Measurements from ENCODE around the gene DEFB132.

The DEFB132 gene

GRCh38 chr20:309306-309840, 51.8 kb downstream of the DEFB132 start:
- no peak for TF ChIP-seq EZH2phosphoT487 (conservative IDR thresholded peaks at IDR 0.05; ENCODE audit: low read length)
- no peak for TF ChIP-seq CTCF (IDR thresholded peaks at IDR 0.05; ENCODE audit: insufficient read depth, low read length, poor library complexity, severe bottlenecking)
- H3F3A ChIP-seq (ENCODE audit: insufficient read depth): no peaks in the 10 kb centered on the region
- no peaks in the 10 kb centered on the region for H3K9me3 ChIP-seq (ENCODE audit: insufficient read depth, low read length)
- H3K4me2 ChIP-seq (ENCODE audit: low read depth, low read length, poor library complexity, severe bottlenecking): no peak overlapping the region
- no peak overlapping the region for H2AFZ ChIP-seq (ENCODE audit: low read depth, low read length, severe bottlenecking)
- H3K4me3 ChIP-seq (ENCODE audit: insufficient read depth, low read length, poor library complexity, severe bottlenecking): no peak overlapping the region
- H3K36me3 ChIP-seq (ENCODE audit: low read length): no peaks in the 10 kb centered on the region
- no peak overlapping the region for H3K27ac ChIP-seq (ENCODE audit: low read depth, low read length)
- H3K9ac ChIP-seq (ENCODE audit: low read length): no peak overlapping the region
- H3K27me3 ChIP-seq (ENCODE audit: low read length): no peaks in the 10 kb centered on the region
- H3K9me2 ChIP-seq (replicated peaks; ENCODE audit: insufficient read depth, low read length): no peaks in the 10 kb centered on the region
- no peaks in the 10 kb centered on the region for H4K20me1 ChIP-seq (ENCODE audit: low read depth, low read length)
- no peaks in the 10 kb centered on the region for H3K79me2 ChIP-seq (ENCODE audit: insufficient read depth, low read length)

DNA sequence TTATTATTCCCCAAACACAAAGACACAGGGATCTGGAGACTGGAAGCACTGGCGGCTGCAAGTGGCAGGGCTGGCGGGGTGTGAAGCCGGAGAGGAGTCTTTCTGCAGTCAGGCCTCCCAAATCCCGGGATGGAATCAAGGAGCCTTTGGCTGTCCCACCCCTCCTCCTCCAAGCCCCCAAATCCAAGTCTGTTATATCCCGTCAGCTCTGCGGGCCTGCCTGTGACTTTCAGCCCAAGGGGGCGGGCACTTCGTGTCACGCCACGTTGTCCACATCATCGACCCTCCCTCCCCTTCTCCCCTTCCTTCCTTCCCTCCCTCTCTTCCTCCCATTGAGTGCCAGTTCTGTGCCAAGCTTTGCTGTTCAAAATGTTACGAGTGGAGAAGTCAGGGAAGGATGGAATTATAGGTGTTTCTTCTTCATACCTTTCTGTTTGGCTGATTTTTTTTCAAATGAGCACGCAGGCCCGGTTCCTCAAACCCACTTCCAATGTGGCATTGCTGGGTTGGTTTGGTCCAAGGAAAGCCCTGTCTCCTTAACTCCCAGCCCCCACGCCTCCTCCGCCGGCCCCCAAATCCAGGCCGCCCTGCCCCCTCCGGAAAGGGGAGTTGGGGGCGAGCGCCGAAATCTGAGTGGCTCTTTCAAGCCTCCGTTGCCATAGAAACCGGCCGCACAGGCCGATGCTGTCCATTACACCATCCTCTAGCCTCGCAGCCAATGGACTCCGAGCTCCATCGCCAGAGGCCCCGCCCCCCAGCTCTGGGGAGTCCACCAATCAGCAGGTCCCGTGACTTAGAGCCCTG, 52.5 kb downstream of the DEFB132 start:
- Histone ChIP-seq H3K9ac (ENCODE audit: low read length) (no peak overlapping the region), H3K36me3 (ENCODE audit: low read length) (no peaks in the 10 kb centered on the region), H3K9me3 (ENCODE audit: insufficient read depth, low read length) (no peaks in the 10 kb centered on the region), H3K4me2 (ENCODE audit: low read depth, low read length, poor library complexity, severe bottlenecking) (peak overlapping the region; percentile 32), H3K4me3 (ENCODE audit: insufficient read depth, low read length, poor library complexity, severe bottlenecking) (no peak overlapping the region), H3K79me2 (ENCODE audit: insufficient read depth, low read length) (no peaks in the 10 kb centered on the region), H3K27me3 (ENCODE audit: low read length) (no peaks in the 10 kb centered on the region), H3K27ac (ENCODE audit: low read depth, low read length) (no peak overlapping the region), H3K9me2 (replicated peaks; ENCODE audit: insufficient read depth, low read length) (no peaks in the 10 kb centered on the region), H2AFZ (ENCODE audit: low read depth, low read length, severe bottlenecking) (no peak overlapping the region), H4K20me1 (ENCODE audit: low read depth, low read length) (no peaks in the 10 kb centered on the region), H3F3A (ENCODE audit: insufficient read depth) (no peaks in the 10 kb centered on the region)
- TF ChIP-seq EZH2phosphoT487 (conservative IDR thresholded peaks at IDR 0.05; ENCODE audit: low read length) (no peak), CTCF (IDR thresholded peaks at IDR 0.05; ENCODE audit: insufficient read depth, low read length, poor library complexity, severe bottlenecking) (no peak)

- H3F3A ChIP-seq (ENCODE audit: insufficient read depth): no peaks in the 10 kb centered on the region
- H3K79me2 ChIP-seq (ENCODE audit: insufficient read depth, low read length): no peaks in the 10 kb centered on the region
- TF ChIP-seq EZH2phosphoT487 (conservative IDR thresholded peaks at IDR 0.05; ENCODE audit: low read length) (no peak), CTCF (IDR thresholded peaks at IDR 0.05; ENCODE audit: insufficient read depth, low read length, poor library complexity, severe bottlenecking) (no peak)
- no peaks in the 10 kb centered on the region for H4K20me1 ChIP-seq (ENCODE audit: low read depth, low read length)
- H3K9me3 ChIP-seq (ENCODE audit: insufficient read depth, low read length): no peaks in the 10 kb centered on the region
- no peaks in the 10 kb centered on the region for H3K9me2 ChIP-seq (replicated peaks; ENCODE audit: insufficient read depth, low read length)
- no peak overlapping the region for H3K4me3 ChIP-seq (ENCODE audit: insufficient read depth, low read length, poor library complexity, severe bottlenecking)
- no peaks in the 10 kb centered on the region for H3K27me3 ChIP-seq (ENCODE audit: low read length)
- no peak overlapping the region for H3K27ac ChIP-seq (ENCODE audit: low read depth, low read length)
- H3K4me2 ChIP-seq (ENCODE audit: low read depth, low read length, poor library complexity, severe bottlenecking): peak overlapping the region; percentile 32
- no peaks in the 10 kb centered on the region for H3K36me3 ChIP-seq (ENCODE audit: low read length)
- H2AFZ ChIP-seq (ENCODE audit: low read depth, low read length, severe bottlenecking): no peak overlapping the region
- no peak overlapping the region for H3K9ac ChIP-seq (ENCODE audit: low read length)
These were observed 53.1 kb downstream of the DEFB132 start for GRCh38 chr20:310645-311044.

All from SU-DHL-6 (cell line).